Stimulated activated CD8-positive, alpha-beta memory T cell treated with anti-CD3 and anti-CD28 coated beads, Interleukin-7, amount 100 ng/mL, for 4 hours (primary cell): Measurements from ENCODE around the gene SLAMF1.
"Not testable (repeated sequence)": the region's sequence is repeated elsewhere in the genome, so short reads cannot be mapped to it uniquely, and the experiment has no call there.

Experiments
- DNase-seq, 2 donors: peaks; one replicate each; pipeline ENCODE4 v3.0.0-alpha.2; 2020; ENCODE audit warnings: low read depth in 2 of 2

SLAMF1 gene, protein sequence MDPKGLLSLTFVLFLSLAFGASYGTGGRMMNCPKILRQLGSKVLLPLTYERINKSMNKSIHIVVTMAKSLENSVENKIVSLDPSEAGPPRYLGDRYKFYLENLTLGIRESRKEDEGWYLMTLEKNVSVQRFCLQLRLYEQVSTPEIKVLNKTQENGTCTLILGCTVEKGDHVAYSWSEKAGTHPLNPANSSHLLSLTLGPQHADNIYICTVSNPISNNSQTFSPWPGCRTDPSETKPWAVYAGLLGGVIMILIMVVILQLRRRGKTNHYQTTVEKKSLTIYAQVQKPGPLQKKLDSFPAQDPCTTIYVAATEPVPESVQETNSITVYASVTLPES

DNA sequence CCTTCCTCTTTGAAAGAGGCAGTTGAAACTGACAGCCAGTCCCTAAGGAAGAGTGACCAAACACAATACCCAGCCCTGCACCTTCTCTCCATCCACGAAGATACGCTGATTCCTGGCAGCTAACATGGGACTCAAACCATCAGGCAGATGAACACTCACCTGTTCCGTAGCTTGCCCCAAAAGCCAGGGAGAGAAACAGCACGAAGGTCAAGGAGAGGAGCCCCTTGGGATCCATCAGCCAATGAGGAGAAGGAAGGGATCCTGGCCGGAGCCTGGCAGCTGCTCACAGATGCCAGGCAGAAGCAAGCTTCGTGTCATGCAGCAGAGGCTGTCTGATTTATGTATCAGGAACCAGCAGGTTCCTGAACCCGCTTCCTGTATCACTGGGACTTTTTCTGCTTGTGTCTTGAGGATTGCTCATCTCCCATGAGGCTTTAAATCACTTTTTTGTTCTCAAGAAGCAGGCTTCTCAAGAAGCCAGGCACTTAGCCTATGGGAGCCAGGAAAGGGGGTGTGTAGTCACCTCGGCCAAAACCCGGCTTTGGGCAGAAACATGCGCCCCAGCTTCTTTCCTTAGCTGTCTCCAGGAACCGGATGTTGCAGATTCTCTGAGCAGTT is at the start of gene SLAMF1:
Gene SLAMF1 (minus strand): TSS at position 334 of the 618 bp plus-strand sequence. CDS start 99 bp downstream, at position 235.
- DNase-seq = peak in 1 of 2 donors; percentile 16

DNA sequence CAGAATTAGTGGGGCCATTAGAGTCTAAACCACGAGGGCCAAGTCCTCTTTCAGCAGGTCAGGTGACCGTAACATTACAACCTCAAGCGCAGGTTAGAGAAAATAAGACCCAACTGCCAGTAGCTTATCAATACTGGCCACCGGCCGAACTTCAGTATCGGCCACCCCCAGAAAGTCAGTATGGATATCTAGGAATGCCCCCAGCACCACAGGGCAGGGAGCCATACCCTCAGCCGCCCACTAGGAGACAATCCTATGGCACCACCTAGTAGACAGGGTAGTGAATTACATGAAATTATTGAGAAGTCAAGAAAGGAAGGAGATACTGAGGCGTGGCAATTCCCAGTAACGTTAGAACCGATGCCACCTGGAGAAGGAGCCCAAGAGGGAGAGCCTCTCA is 45.5 kb upstream of the SLAMF1 start:
- DNase-seq = not testable (repeated sequence)

DNA sequence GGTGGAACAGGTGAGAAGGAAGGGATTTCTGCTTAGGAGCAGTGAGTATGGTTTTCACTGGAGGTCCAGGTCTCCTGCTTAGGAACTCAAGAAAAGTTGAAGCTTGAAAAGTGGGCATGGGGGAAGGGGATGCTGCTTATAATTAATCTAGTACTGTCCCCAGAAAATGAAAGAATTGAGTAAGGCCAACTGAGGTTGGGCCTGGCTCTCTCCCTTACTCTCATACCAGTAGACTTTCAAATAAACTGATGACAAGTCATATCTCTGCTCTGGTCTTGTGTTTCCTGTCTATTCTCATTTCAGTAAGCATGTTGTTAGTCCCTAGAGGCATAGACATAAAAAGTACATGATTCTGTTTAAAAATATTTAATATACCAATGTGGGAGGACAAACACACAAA is 38.4 kb upstream of the SLAMF1 start:
- DNase-seq = no peak

DNA sequence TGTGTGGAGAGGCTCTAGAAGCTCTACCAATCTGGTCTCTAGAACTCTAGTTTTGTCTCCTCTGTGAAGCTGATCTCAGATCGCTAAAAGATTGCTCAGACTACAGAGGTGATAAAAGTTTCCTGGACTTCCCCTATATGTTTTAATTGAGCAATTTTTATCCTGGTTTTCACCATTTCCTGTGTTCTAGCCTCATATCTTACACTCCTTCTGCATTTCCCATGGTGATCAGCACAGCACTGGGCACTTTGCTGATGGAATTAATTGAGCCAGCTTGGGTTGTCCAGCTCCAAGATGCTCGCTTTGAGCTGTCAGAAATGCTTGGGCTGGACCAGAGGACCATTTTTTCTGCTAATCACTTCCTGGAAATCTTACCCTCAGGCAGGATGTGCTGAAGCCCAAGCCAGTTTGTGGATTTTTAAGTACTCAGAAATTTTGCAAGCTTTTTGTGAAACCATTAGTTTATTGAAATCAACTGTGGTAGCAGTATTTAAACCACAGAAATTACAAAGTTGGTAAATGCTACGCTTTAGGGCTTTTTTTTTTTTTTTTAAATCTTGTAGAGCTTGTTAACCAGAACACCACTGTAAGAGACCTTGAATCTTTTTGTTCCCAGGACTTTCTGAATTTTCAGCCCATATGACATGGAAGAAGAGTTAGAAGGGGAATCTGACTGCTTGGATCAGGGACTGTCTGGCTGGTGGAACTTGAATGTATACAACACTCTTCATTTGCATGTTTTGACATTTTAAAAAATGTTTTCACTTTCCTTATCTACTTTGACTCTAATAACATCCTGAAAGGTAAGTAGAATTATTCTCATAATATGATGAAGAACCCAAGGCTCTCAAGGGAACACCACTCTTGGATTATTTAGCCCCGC is 36.4 kb upstream of the SLAMF1 start:
- no peak for DNase-seq

DNA sequence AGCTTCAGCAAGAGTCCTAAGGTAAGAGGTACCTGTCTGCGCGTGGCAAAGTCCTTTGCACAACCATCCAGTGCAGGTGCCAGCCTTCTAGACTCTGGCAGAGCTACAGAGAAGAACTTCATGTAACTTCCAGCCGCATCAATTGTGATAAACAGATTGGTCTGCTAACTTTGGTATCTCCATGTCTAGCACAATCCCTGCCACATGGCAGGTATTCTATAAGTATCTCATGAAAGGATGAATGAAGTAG is 35.0 kb upstream of the SLAMF1 start:
- DNase-seq = no peak

DNA sequence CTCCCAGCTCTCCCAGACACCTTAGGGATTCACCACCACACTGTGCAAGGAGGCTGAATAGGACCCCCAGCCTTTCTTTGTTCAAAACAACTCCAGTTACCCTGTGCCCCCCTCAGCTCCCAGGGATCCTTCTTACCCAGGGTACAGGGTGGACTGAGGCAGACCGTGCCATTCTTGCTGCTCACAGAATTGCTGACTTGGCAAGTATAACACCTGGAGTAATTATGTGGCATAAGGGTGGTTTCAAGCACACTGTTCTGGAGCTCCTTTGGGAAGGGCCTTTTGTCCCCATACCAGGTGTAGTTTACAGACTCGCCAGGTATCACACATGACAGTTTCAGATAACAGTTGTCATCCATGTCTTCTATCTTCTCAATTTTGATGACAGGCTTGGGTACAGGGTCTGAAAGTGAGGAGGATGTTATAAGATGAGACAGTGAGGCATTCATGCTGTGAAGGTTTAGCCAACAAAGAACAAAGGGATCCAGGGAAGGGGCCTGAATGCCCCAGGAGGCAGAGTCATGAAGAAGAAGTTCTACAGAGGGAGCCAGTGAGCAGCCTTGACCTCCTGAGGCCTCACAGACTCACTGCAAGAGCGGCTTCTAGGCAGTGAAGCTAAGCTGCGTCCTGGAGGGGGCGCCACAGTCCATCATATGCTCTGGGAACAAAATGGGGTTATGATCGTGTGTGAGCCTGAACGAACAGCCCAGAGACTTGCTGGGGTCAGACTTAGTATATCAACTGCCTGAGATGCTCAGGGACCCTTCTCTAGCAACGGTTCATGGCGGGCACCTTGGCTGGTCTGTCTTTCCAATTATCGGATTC is 34.4 kb upstream of the SLAMF1 start:
- DNase-seq = peak; percentile 69 to 74

DNA sequence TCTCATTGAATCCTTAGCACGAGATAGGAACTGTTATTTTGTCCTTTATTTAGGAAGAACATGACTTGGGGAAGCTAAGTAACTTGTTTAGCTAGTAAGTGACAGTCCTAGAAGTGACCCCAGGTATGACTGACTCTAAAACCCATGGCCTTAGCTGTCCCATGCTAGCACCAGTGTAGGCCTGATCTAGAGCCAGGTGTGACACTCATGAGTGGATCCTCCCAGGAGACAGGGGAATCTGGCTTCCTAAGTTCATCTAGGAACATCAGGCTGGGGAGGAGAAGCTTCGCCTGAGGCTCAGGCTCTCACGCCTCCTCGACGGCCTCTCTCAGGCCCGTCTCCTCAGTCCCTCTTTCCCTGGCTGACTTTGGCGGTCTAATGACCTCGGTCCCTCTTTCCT is 33.6 kb upstream of the SLAMF1 start:
- DNase-seq = no peak

DNA sequence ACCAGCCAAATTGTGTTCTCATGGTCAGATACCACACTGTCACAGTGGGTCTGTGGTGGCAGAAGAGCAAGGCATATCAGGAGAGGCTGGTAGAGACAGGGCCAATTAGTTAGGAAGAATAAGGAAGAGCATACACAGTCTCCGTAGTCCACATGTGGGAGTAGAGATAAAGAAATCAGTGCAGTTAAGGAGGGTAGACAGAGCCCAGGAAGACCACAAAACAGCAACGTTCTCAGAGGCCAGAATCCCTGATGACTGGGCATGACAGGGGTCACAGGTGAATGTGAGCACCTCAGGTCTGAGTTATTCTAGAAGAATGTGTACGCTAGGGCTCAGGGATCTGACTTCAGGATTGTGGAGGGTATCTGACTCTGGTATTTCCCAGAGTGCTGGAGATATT is 33.0 kb upstream of the SLAMF1 start:
- no peak for DNase-seq

DNA sequence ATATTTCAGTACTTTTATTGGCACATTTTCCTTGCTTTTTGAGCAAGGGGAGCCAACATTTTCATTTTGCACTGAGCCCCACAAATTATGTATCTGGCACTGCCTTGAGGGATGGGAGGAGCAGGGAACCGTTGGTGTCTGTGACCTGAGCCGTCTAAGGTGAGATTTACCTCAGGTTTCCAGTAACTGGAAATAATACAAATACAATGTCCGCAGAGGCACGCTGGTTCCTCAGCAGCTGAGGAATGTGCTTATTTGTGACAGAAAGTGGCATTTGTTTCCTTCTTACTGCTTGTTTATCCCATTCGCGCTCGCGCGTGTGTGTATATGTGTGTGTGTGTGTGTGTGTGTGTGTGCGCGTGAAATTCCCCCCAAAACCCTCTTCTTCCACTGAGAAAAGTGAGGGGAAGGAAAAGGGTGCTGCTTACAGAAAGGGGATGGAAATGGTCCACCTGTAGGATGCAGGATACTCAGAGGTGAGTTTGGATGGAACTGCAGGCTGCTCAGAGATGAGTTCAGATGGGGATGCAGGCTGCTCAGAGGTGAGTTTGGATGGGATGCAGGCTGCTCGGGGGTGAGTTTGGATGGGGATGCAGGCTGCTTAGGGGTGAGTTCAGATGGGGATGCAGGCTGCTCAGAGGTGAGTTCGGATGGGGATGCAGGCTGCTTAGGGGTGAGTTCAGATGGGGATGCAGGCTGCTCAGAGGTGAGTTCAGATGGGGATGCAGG is 30.2 kb upstream of the SLAMF1 start:
- no peak for DNase-seq

DNA sequence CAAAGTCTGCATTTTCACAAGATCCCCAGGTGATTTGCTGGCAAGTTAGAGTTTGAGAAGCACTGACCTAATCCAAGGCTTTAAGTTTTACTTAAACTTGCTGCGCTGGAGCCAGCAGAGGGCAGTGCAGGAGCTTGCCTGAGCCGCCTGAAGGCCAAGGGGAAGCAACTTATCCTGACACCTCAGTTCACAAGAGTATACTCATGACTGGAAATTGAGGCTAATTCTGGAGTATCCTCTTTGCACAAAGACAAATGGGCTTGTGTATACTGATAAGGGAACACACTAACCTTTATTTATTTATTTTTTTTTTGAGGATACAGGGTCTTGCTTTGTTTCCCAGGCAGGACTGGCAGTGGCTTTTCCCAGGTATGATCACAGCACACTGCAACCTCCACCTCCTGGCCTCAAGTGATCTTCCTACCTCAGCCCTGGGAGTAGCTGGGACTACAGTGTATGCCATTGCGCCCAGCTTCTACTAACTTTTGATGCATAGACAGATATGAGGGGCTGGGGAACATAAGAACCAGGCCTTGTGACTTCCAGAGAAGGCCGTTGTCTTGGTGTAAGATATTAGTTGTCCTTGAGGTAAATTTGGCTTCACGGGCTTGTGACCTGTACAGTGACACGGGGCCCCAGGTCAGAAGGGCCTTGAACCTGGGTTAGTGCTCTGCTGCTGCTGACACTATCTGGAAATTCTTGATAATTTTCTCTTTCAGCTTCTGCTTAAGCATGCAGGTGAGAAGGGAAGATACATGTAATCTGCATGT is 29.0 kb upstream of the SLAMF1 start:
- peak; percentile 61 to 70 for DNase-seq

DNA sequence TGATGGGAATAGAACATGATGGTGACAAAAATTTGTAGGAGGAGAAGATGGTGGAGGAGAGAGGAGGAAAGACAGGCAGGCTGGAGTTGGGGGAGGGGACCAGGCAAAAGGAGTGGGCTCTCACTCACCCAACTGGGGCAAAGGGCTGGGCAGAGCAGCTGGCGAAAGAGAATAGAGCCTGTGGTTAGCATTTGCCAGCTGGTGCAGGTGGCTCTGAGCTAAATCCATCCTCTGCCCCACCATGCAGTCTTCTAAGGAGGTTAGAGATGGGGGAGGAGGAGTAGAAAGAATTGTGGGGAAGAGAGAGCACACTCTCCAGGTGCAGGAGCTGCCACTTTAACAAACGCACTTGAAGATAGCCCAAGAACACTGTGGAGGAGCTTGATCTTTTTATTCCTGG is 27.6 kb upstream of the SLAMF1 start:
- DNase-seq = no peak

DNA sequence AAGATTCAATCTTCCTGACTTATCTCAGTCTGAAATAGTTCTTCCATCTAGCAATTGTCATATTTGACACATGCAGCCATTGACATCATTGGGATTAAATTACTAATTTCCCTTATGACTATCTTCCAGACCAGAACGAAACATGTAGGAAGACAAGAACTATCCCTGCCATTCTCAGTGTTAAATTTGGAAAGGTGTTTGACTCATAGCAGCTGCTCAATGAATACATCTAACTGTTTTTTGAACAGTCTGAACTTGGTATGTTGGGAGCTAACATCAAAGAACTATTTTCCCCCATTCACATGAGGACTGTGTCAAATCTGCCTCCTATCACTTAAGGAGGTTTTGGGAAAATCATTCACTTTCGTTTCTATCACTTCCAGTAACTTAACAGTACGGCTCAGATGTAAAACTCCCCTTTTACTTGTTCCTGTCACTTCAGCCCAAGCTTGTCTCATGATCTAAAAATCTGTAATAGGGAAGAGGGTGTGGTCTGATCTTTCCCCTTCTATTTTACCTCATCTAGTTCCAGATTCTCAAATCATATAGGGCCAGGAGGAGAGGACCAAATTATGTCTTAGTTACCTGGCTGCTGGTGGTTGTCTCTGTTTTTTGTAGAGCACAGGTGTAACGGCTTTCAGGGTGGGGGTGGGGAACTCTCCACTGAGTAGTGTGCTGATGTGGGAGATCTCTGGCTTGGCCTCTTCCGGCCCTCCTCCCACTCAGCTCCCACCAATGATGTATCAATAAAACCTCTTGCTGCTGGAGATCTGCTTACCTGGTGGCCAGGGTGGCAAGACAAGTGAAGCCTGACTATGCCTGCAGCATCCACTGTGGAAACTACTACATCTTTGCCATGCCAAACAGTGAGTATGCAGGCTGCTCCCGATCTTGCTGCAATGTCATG is 26.2 kb upstream of the SLAMF1 start:
- no peak for DNase-seq

DNA sequence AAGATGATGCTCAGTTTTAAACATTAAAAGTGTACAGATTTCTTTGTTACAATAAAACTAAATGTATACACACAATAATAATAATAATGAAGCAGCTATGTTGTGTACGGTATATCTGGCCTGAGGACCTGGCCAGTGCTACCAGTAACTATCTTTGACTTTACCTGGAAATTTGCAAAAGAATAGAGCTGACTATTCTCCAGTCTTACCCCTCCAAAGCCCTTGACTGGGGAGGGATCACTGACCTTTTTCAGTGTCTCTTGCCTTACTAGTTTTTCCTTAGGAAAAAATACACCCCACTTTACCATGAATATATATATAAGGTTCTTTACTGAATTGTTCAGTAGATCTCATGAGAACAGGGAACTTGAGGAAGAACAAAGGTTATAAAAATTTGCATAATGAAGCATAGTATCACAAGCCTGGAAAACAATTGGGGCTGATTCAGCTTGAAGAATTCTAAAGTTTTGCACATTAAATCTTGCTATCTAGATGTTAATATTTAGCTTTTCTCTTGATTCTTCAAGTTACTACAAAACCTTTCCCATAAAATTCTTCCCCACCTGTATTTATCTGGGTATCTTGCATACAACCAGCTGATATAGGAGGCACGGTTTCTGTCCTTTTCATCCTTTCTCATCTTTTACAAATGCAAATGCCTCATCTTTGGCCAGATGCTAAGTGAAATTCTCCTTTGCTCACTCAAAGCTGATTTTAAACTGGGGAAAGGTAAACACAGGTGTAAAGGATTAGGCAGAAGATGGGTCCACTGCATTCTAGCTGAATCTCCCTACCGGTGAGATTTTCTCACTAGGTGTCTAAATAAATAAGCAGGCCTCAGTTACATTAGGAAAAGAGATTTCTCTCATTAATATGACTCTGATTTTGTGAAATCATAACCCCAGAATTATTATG is 25.0 kb upstream of the SLAMF1 start:
- no peak for DNase-seq

DNA sequence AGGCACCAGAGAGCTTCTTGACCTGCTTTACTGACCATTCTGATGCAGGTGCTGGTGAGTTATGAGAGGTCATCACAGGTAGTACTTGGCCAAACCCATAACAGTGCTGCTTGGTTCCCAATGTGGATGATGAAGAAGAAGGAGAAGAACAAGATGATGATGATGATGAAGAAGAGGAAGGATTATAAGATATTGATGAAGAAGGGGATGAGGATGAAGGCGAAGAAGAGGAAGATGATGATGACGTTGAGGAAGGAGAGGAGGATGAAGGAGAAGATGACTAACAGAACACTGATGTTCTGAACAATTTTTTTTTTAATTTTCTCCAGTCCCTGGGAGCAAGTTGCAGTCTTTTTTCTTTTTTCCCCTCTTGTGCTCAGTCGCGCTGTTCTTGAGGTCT is 23.9 kb upstream of the SLAMF1 start:
- DNase-seq = no peak

DNA sequence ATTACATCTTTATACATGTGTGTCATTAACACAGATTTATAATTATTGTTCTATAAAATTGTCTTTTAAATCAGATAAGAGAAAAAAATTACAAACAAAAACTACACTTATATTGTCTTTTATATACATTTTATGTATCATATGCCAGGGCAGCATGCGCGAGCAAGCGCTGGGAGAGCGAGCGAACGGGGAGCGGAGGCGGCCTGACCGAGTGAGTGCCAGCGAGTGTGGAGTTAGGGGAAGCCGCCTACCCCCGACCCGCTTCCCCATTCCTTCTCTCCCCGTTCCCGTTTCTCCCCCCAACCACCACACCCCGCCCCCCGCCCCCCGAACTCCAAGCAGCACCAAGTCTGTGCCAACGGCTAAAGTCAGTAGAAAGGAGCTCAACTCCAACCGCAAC is 23.0 kb upstream of the SLAMF1 start:
- DNase-seq = no peak

DNA sequence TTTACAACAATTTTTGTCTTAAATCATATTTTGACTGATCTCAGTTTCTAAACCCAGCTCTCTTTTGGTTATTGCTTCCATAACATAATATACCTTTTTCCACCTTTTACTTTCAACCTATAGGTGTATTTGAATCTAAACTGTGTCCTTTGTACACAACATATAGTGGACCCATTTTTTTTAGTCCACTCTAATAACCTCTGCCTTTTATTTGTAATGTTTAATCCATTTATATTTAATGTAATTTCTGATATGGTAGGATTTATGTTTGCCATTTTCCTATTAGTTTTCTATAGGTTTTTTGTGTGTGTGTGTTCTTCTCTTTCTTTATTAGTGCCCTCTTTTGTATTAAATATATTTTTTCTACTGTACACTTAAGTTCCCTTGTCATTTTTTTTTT is 22.4 kb upstream of the SLAMF1 start:
- DNase-seq = no peak

DNA sequence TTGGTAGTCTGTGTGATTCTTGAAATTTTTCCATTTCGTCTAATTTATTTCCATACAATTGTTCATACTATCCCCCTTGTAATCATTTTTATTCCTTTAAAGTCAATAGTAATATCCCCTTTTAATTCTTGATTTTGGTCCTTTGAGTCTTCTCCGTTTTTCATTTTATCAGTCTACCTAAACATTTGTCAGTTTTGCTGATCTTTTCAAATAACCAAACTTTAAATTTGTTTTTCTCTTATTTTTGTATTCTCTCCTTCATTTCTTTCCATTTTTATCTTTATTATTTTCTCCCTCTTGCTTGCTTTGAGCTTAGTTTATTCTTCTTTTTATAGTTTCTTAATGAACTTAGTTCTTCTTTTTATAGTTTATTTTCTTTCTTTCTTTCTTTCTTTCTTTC is 21.1 kb upstream of the SLAMF1 start:
- DNase-seq = no peak

DNA sequence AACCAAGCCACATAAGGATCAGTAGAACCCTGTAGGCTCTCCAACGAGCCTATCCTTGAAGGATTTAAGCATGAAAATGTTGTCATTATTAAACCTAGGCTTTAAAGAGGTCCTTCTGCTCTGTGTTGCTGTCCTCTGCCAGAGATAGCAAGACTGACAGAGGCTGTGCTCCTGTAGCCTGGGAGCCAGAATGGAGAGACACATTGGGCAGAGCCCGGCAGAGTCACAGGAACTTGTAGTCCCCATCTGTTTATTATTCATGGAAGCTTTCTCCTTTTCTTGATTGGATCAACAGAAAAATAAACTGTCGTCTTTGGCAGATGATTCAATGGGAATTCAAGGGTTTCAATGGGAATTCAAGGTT is 19.2 kb upstream of the SLAMF1 start:
- DNase-seq = no peak
